Right lobe of liver (tissue), 6 donors: ENCODE measurements around the gene NDUFV2. TPM values are rescaled to one million over a fixed set of nuclear protein-coding genes. Genes with fewer than 3 reads are reported as not detected.

Source experiments
- ATAC-seq, 4 donors: fragments of 200-7000 bp; cut with Tn5 transposase; one replicate each; pipeline ENCODE4 v1.9.1; 2020; ENCODE audit warnings: mild to moderate bottlenecking in 4 of 4, moderate library complexity in 4 of 4
- DNase-seq, 3 donors: peaks; one replicate each; pipeline ENCODE4 v3.0.0-alpha.2; 2020
- H3K27ac ChIP-seq, 3 donors: fragments of 200-600 bp; one replicate each; pipeline ENCODE4 v1.8.0; 2022
- H3K27me3 ChIP-seq, 2 donors: fragments of 200-600 bp; one replicate each; pipeline ENCODE4 v1.8.0; 2022
- H3K36me3 ChIP-seq, 4 donors: fragments of 200-600 bp; sonication (generic) in 1 of 4; one replicate each; pipeline versions ENCODE4 v1.5.1 to v1.8.0; 2017 to 2022; ENCODE audit warnings: control low read depth in 1 of 4
- H3K4me1 ChIP-seq, 4 donors: fragments of 200-600 bp; sonication (generic) in 1 of 4; one replicate each; pipeline versions ENCODE4 v1.5.1 to v1.8.0; 2017 to 2022; ENCODE audit warnings: control low read depth in 1 of 4
- H3K4me3 ChIP-seq, 3 donors: fragments of 200-600 bp; one replicate each; pipeline ENCODE4 v1.8.0; 2022
- H3K9me3 ChIP-seq, 4 donors: fragments of 200-600 bp; sonication (generic) in 1 of 4; one replicate each; pipeline versions ENCODE4 v1.5.1 to v1.8.0; 2017 to 2022; ENCODE audit warnings: control low read depth in 1 of 4
- CTCF ChIP-seq, 4 donors: fragments of 200-600 bp in 3 of 4; fragments of 450-650 bp in 1 of 4; IDR thresholded peaks; one replicate each; pipeline versions ENCODE4 v1.5.1 to v1.8.0; 2016 to 2022; ENCODE audit warnings: antibody characterized with exemption in 4 of 4, mild to moderate bottlenecking in 2 of 4
- POLR2A ChIP-seq: fragments of 450-650 bp; IDR thresholded peaks from one replicate; pipeline ENCODE4 v1.6.1; 2017; ENCODE audit warnings: antibody characterized with exemption, mild to moderate bottlenecking
- WGBS: methylation state at CpG from one replicate; pipeline ENCODE4 v1.1.6; 2018; ENCODE audit warnings: low coverage, low lambda C conversion rate; ENCODE audit not compliant: insufficient coverage; ENCODE audit errors: missing lambda C conversion rate; 5-methylcytosine and 5-hydroxymethylcytosine counted together
- intact Hi-C, 2 donors: fragments of 100-400 bp; cut with DNase I; formaldehyde crosslinking; loops; one replicate each; pipeline versions ENCODE4 v1.11.2 to v1.14.1; 2022
- total RNA-seq, 6 experiments: library from RNA; depleted of rRNA in 2 of 6; stranded (reverse); fragments of >200 nt in 2 of 6; fragmentation: NEBNext Ultra II Directional in 3 of 6; extraction: Animal tissue kit (Norgen Biotek cat#: 25700) in 3 of 6; gene quantifications; one replicate each; pipeline versions ENCODE4 v1.1.0 to v1.2.4, GENCODE V29; 2016 to 2023
- donor health status: DM: no; HTN: yes; CAD: no.
- donor health status: DM: no; HTN: no; CAD: no.
- donor health status: DM: no; HTN: no; CAD: no.
- donor health status: DM: no; HTN: yes; CAD: no.
- donor health status: DM: no; HTN: yes; CAD: no.

NDUFV2 gene
- total RNA-seq, 6 experiments from 2014 or later: 164 to 236 (median 183) TPM

- no peaks in the 10 kb centered on the region for H3K27me3 ChIP-seq
- H3K4me1 ChIP-seq: peaks cover 0 to 48% (median 18%) of the 10 kb centered on the region in 4 donors
- peak overlapping the region; percentile 71 to 94 (median 92) for H3K27ac ChIP-seq
- ATAC-seq (no peak), DNase-seq (no peak)
- TF ChIP-seq POLR2A (no peak), CTCF (IDR thresholded peaks at IDR 0.05) (no peak)
- intact Hi-C loops: loop anchor here in 1 of 2 donors (10.0 kb wide), 1 partner anchor 65 kb away; no protein-coding TSS in a partner anchor
- 17% methylated on average over 7 of the region's 7 CpGs for WGBS
- peaks cover 0 to 3% (median 0%) of the 10 kb centered on the region in 4 donors for H3K36me3 ChIP-seq
- no peaks in the 10 kb centered on the region for H3K9me3 ChIP-seq
- peak overlapping the region; percentile 0 to 64 (median 3) for H3K4me3 ChIP-seq
These were observed 37.0 kb downstream of the NDUFV2 start for GRCh38 chr18:9139400-9140039.

- ATAC-seq: no peak
- Histone ChIP-seq H3K4me1 (peaks cover 0 to 39% (median 14%) of the 10 kb centered on the region in 4 donors), H3K27me3 (no peaks in the 10 kb centered on the region), H3K9me3 (no peaks in the 10 kb centered on the region), H3K27ac (peak overlapping the region; percentile 14 to 94 (median 71)), H3K4me3 (peak overlapping the region in 1 of 3 donors; percentile 3), H3K36me3 (no peaks in the 10 kb centered on the region)
- TF ChIP-seq CTCF (IDR thresholded peaks at IDR 0.05): no peak
- TF ChIP-seq POLR2A: no peak
- no peak for DNase-seq
- WGBS: 9% methylated on average over 2 of the region's 2 CpGs
- intact Hi-C loops: loop anchor here in 1 of 2 donors (10.0 kb wide), 1 partner anchor 66 kb away; no protein-coding TSS in a partner anchor
These were observed 37.9 kb downstream of the NDUFV2 start for GRCh38 chr18:9140381-9140780.

GRCh38 chr18:9140984-9141383 lies 38.5 kb downstream of the NDUFV2 start:
- ATAC-seq (no peak), DNase-seq (no peak)
- H3K9me3 ChIP-seq: no peaks in the 10 kb centered on the region
- H3K36me3 ChIP-seq: no peaks in the 10 kb centered on the region
- intact Hi-C loops: loop anchor here in 1 of 2 donors (10.0 kb wide), 1 partner anchor 66 kb away; no protein-coding TSS in a partner anchor
- H3K4me3 ChIP-seq: no peak overlapping the region
- H3K27ac ChIP-seq: peak overlapping the region in 1 of 3 donors; percentile 94
- TF ChIP-seq POLR2A: no peak
- TF ChIP-seq CTCF (IDR thresholded peaks at IDR 0.05): no peak
- 94% methylated on average over 2 of the region's 2 CpGs for WGBS
- no peaks in the 10 kb centered on the region for H3K27me3 ChIP-seq
- peaks cover 0 to 38% (median 13%) of the 10 kb centered on the region in 4 donors for H3K4me1 ChIP-seq

GRCh38 chr18:9146224-9146623 lies 43.7 kb downstream of the NDUFV2 start:
- H3K36me3 ChIP-seq: no peaks in the 10 kb centered on the region
- H3K9me3 ChIP-seq: no peaks in the 10 kb centered on the region
- H3K4me3 ChIP-seq: no peak overlapping the region
- no peak overlapping the region for H3K27ac ChIP-seq
- no peak for ATAC-seq
- TF ChIP-seq CTCF (IDR thresholded peaks at IDR 0.05): no peak
- no peak for TF ChIP-seq POLR2A
- WGBS: 67% methylated on average over 1 of the region's 1 CpG
- H3K27me3 ChIP-seq: no peaks in the 10 kb centered on the region
- DNase-seq: no peak
- intact Hi-C loops: loop anchor here in 1 of 2 donors (10.0 kb wide), 1 partner anchor 71 kb away; no protein-coding TSS in a partner anchor
- peaks cover 0 to 51% (median 25%) of the 10 kb centered on the region in 4 donors for H3K4me1 ChIP-seq
